ENCODE results near the gene ANK3. TPM values are rescaled to one million over a fixed set of nuclear protein-coding genes. Genes with fewer than 3 reads are reported as not detected.

ANK3 gene
- total and polyA plus RNA-seq, 4 experiments from 2014 or later: 7.2 to 90.1 (median 55.8) TPM

GRCh38 chr10:60428387-60428737 is 38.7 kb upstream of the ANK3 start:
- Mint-ChIP-seq H3K27me3 (no peaks in the 10 kb centered on the region), H3K9me3 (no peaks in the 10 kb centered on the region), H3K36me3 (peaks cover 0 to 14% of the 10 kb centered on the region in 2 donors), H3K27ac (no peak overlapping the region), H3K4me1 (peaks cover 0 to 19% (median 17%) of the 10 kb centered on the region in 4 donors), H3K4me3 (peak overlapping the region in 1 of 8 donors; percentile 28)
- ChIA-PET POLR2A (ENCODE audit: partially characterized antibody) (no interaction called here), CTCF (ENCODE audit: partially characterized antibody) (interaction anchor here (0.9 kb wide), 1 partner anchor 17 kb away, joined by 4 read pairs; no protein-coding TSS in a partner anchor)
- intact Hi-C loops (cut with micrococcal nuclease): no loop called here
- Histone ChIP-seq H3K27ac (ENCODE audit: low read depth, low read length) (no peak overlapping the region), H3K36me3 (ENCODE audit: insufficient read depth, low read length) (no peaks in the 10 kb centered on the region), H3K27me3 (ENCODE audit: insufficient read depth, low read length) (no peaks in the 10 kb centered on the region), H3K4me3 (ENCODE audit: low read length in 2 of 2) (no peak overlapping the region), H3K4me1 (ENCODE audit: insufficient read depth, low read length) (no peaks in the 10 kb centered on the region), H3K9me3 (ENCODE audit: control insufficient read depth in 1 of 2, low read length in 2 of 2) (no peaks in the 10 kb centered on the region)
- DNase-seq: no peak

- CTCF ChIA-PET (ENCODE audit: partially characterized antibody): interaction anchor here (0.7 to 0.9 kb wide), 2 partner anchors 17 to 341 kb away, joined by 3 to 4 read pairs; no protein-coding TSS in a partner anchor
- H3K27me3 Mint-ChIP-seq: no peaks in the 10 kb centered on the region
- H3K27ac Mint-ChIP-seq: no peak overlapping the region
- DNase-seq: no peak
- peaks cover 0 to 19% (median 17%) of the 10 kb centered on the region in 4 donors for H3K4me1 Mint-ChIP-seq
- no peaks in the 10 kb centered on the region for H3K9me3 Mint-ChIP-seq
- H3K36me3 Mint-ChIP-seq: peaks cover 0 to 14% of the 10 kb centered on the region in 2 donors
- POLR2A ChIA-PET (ENCODE audit: partially characterized antibody): no interaction called here
- H3K4me1 ChIP-seq (ENCODE audit: insufficient read depth, low read length): no peaks in the 10 kb centered on the region
- H3K4me3 ChIP-seq (ENCODE audit: low read length in 2 of 2): no peak overlapping the region
- no peaks in the 10 kb centered on the region for H3K27me3 ChIP-seq (ENCODE audit: insufficient read depth, low read length)
- no peak overlapping the region for H3K27ac ChIP-seq (ENCODE audit: low read depth, low read length)
- no peaks in the 10 kb centered on the region for H3K9me3 ChIP-seq (ENCODE audit: control insufficient read depth in 1 of 2, low read length in 2 of 2)
- no peak overlapping the region for H3K4me3 Mint-ChIP-seq
- no peaks in the 10 kb centered on the region for H3K36me3 ChIP-seq (ENCODE audit: insufficient read depth, low read length)
- intact Hi-C loops (cut with micrococcal nuclease): no loop called here
Observed at GRCh38 chr10:60427709-60428386, 38.2 kb upstream of the ANK3 start.

GRCh38 chr10:60427148-60427547 is 37.5 kb upstream of the ANK3 start:
- peaks cover 0 to 12% of the 10 kb centered on the region in 2 donors for H3K36me3 Mint-ChIP-seq
- Histone ChIP-seq H3K9me3 (ENCODE audit: control insufficient read depth in 1 of 2, low read length in 2 of 2) (no peaks in the 10 kb centered on the region), H3K36me3 (ENCODE audit: insufficient read depth, low read length) (no peaks in the 10 kb centered on the region), H3K27me3 (ENCODE audit: insufficient read depth, low read length) (no peaks in the 10 kb centered on the region), H3K4me3 (ENCODE audit: low read length in 2 of 2) (no peak overlapping the region), H3K4me1 (ENCODE audit: insufficient read depth, low read length) (no peaks in the 10 kb centered on the region), H3K27ac (ENCODE audit: low read depth, low read length) (no peak overlapping the region)
- intact Hi-C loops (cut with micrococcal nuclease): no loop called here
- DNase-seq: no peak
- no peak overlapping the region for H3K27ac Mint-ChIP-seq
- POLR2A ChIA-PET (ENCODE audit: partially characterized antibody): no interaction called here
- CTCF ChIA-PET (ENCODE audit: partially characterized antibody): interaction anchor here (0.7 kb wide), 1 partner anchor 341 kb away, joined by 3 read pairs; no protein-coding TSS in a partner anchor
- H3K4me3 Mint-ChIP-seq: no peak overlapping the region
- no peaks in the 10 kb centered on the region for H3K27me3 Mint-ChIP-seq
- no peaks in the 10 kb centered on the region for H3K9me3 Mint-ChIP-seq
- H3K4me1 Mint-ChIP-seq: peaks cover 0 to 19% (median 16%) of the 10 kb centered on the region in 4 donors

- Histone ChIP-seq H3K36me3 (ENCODE audit: insufficient read depth, low read length) (no peaks in the 10 kb centered on the region), H3K27me3 (ENCODE audit: insufficient read depth, low read length) (no peaks in the 10 kb centered on the region), H3K4me3 (ENCODE audit: low read length in 2 of 2) (no peak overlapping the region), H3K9me3 (ENCODE audit: control insufficient read depth in 1 of 2, low read length in 2 of 2) (no peaks in the 10 kb centered on the region), H3K27ac (ENCODE audit: low read depth, low read length) (no peak overlapping the region), H3K4me1 (ENCODE audit: insufficient read depth, low read length) (no peaks in the 10 kb centered on the region)
- no peaks in the 10 kb centered on the region for H3K27me3 Mint-ChIP-seq
- intact Hi-C loops (cut with micrococcal nuclease): no loop called here
- no peak for DNase-seq
- POLR2A ChIA-PET (ENCODE audit: partially characterized antibody): no interaction called here
- no peak overlapping the region for H3K27ac Mint-ChIP-seq
- no peaks in the 10 kb centered on the region for H3K9me3 Mint-ChIP-seq
- CTCF ChIA-PET (ENCODE audit: partially characterized antibody): no interaction called here
- H3K4me3 Mint-ChIP-seq: no peak overlapping the region
- peaks cover 0 to 8% of the 10 kb centered on the region in 2 donors for H3K36me3 Mint-ChIP-seq
- peaks cover 0 to 19% (median 16%) of the 10 kb centered on the region in 4 donors for H3K4me1 Mint-ChIP-seq
Observed at GRCh38 chr10:60426425-60426824, 36.8 kb upstream of the ANK3 start.

- Histone ChIP-seq H3K27me3 (ENCODE audit: insufficient read depth, low read length) (no peaks in the 10 kb centered on the region), H3K4me1 (ENCODE audit: insufficient read depth, low read length) (no peaks in the 10 kb centered on the region), H3K36me3 (ENCODE audit: insufficient read depth, low read length) (no peaks in the 10 kb centered on the region), H3K27ac (ENCODE audit: low read depth, low read length) (no peak overlapping the region), H3K9me3 (ENCODE audit: control insufficient read depth in 1 of 2, low read length in 2 of 2) (no peaks in the 10 kb centered on the region), H3K4me3 (ENCODE audit: low read length in 2 of 2) (no peak overlapping the region)
- H3K36me3 Mint-ChIP-seq: peaks cover 0 to 8% of the 10 kb centered on the region in 2 donors
- intact Hi-C loops (cut with micrococcal nuclease): no loop called here
- no peak overlapping the region for H3K4me3 Mint-ChIP-seq
- POLR2A ChIA-PET (ENCODE audit: partially characterized antibody): no interaction called here
- DNase-seq: no peak
- no peaks in the 10 kb centered on the region for H3K27me3 Mint-ChIP-seq
- H3K4me1 Mint-ChIP-seq: peaks cover 0 to 19% (median 16%) of the 10 kb centered on the region in 4 donors
- no peak overlapping the region for H3K27ac Mint-ChIP-seq
- H3K9me3 Mint-ChIP-seq: no peaks in the 10 kb centered on the region
- CTCF ChIA-PET (ENCODE audit: partially characterized antibody): no interaction called here
Observed at GRCh38 chr10:60425392-60426110, 35.9 kb upstream of the ANK3 start.

GRCh38 chr10:60424971-60425370 is 35.3 kb upstream of the ANK3 start:
- Histone ChIP-seq H3K4me3 (ENCODE audit: low read length in 2 of 2) (no peak overlapping the region), H3K4me1 (ENCODE audit: insufficient read depth, low read length) (no peaks in the 10 kb centered on the region), H3K36me3 (ENCODE audit: insufficient read depth, low read length) (no peaks in the 10 kb centered on the region), H3K27ac (ENCODE audit: low read depth, low read length) (no peak overlapping the region), H3K9me3 (ENCODE audit: control insufficient read depth in 1 of 2, low read length in 2 of 2) (no peaks in the 10 kb centered on the region), H3K27me3 (ENCODE audit: insufficient read depth, low read length) (no peaks in the 10 kb centered on the region)
- H3K27ac Mint-ChIP-seq: peak overlapping the region in 1 of 7 donors; percentile 23
- no peak for DNase-seq
- H3K4me1 Mint-ChIP-seq: peaks cover 0 to 15% (median 15%) of the 10 kb centered on the region in 4 donors
- no peaks in the 10 kb centered on the region for H3K9me3 Mint-ChIP-seq
- H3K36me3 Mint-ChIP-seq: peaks cover 0 to 8% of the 10 kb centered on the region in 2 donors
- H3K4me3 Mint-ChIP-seq: no peak overlapping the region
- no peaks in the 10 kb centered on the region for H3K27me3 Mint-ChIP-seq
- intact Hi-C loops (cut with micrococcal nuclease): no loop called here
- POLR2A ChIA-PET (ENCODE audit: partially characterized antibody): no interaction called here
- CTCF ChIA-PET (ENCODE audit: partially characterized antibody): no interaction called here

GRCh38 chr10:60423920-60424319 is 34.2 kb upstream of the ANK3 start:
- Mint-ChIP-seq H3K4me1 (peaks cover 0 to 18% (median 16%) of the 10 kb centered on the region in 4 donors), H3K9me3 (no peaks in the 10 kb centered on the region), H3K4me3 (no peak overlapping the region), H3K36me3 (peaks cover 0 to 8% of the 10 kb centered on the region in 2 donors), H3K27me3 (no peaks in the 10 kb centered on the region), H3K27ac (no peak overlapping the region)
- Histone ChIP-seq H3K4me3 (ENCODE audit: low read length in 2 of 2) (no peak overlapping the region), H3K9me3 (ENCODE audit: control insufficient read depth in 1 of 2, low read length in 2 of 2) (no peaks in the 10 kb centered on the region), H3K27ac (ENCODE audit: low read depth, low read length) (no peak overlapping the region), H3K36me3 (ENCODE audit: insufficient read depth, low read length) (no peaks in the 10 kb centered on the region), H3K27me3 (ENCODE audit: insufficient read depth, low read length) (no peaks in the 10 kb centered on the region), H3K4me1 (ENCODE audit: insufficient read depth, low read length) (no peaks in the 10 kb centered on the region)
- intact Hi-C loops (cut with micrococcal nuclease): no loop called here
- CTCF ChIA-PET (ENCODE audit: partially characterized antibody): no interaction called here
- no peak for DNase-seq
- POLR2A ChIA-PET (ENCODE audit: partially characterized antibody): no interaction called here
